Subcutaneous abdominal adipose tissue (tissue), 5 donors: ENCODE data around the gene KANK3.

Source experiments
- H3K27ac ChIP-seq: one replicate; pipeline ENCODE4 v1.7.0; 2013; ENCODE audit warnings: low read depth, mild to moderate bottlenecking, inconsistent platforms, low read length, moderate library complexity
- H3K27me3 ChIP-seq, 5 donors: one replicate each; pipeline ENCODE4 v1.7.0; 2013; ENCODE audit warnings: low read length in 5 of 5, inconsistent platforms in 1 of 5; ENCODE audit not compliant: control insufficient read depth in 5 of 5, insufficient read depth in 4 of 5
- H3K36me3 ChIP-seq, 5 donors: one replicate each; pipeline ENCODE4 v1.7.0; 2013; ENCODE audit warnings: low read length in 5 of 5; ENCODE audit not compliant: control insufficient read depth in 5 of 5, insufficient read depth in 5 of 5
- H3K4me1 ChIP-seq, 5 donors: one replicate each; pipeline ENCODE4 v1.7.0; 2013; ENCODE audit warnings: low read length in 5 of 5, mild to moderate bottlenecking in 3 of 5, moderate library complexity in 1 of 5; ENCODE audit not compliant: control insufficient read depth in 5 of 5, insufficient read depth in 5 of 5
- H3K4me3 ChIP-seq, 5 donors: one replicate each; pipeline ENCODE4 v1.7.0; 2013; ENCODE audit warnings: low read length in 5 of 5, low read depth in 1 of 5
- H3K9ac ChIP-seq, 5 donors: one replicate each; pipeline ENCODE4 v1.7.0; 2013; ENCODE audit warnings: low read length in 5 of 5, mild to moderate bottlenecking in 4 of 5, moderate library complexity in 3 of 5
- H3K9me3 ChIP-seq, 5 donors: one replicate each; pipeline ENCODE4 v1.7.0; 2013; ENCODE audit warnings: low read length in 5 of 5; ENCODE audit not compliant: control insufficient read depth in 5 of 5
- donor health status: healthy.
- donor health status: healthy.
- donor health status: healthy.
- donor health status: healthy.
- donor health status: healthy.

Gene KANK3

DNA sequence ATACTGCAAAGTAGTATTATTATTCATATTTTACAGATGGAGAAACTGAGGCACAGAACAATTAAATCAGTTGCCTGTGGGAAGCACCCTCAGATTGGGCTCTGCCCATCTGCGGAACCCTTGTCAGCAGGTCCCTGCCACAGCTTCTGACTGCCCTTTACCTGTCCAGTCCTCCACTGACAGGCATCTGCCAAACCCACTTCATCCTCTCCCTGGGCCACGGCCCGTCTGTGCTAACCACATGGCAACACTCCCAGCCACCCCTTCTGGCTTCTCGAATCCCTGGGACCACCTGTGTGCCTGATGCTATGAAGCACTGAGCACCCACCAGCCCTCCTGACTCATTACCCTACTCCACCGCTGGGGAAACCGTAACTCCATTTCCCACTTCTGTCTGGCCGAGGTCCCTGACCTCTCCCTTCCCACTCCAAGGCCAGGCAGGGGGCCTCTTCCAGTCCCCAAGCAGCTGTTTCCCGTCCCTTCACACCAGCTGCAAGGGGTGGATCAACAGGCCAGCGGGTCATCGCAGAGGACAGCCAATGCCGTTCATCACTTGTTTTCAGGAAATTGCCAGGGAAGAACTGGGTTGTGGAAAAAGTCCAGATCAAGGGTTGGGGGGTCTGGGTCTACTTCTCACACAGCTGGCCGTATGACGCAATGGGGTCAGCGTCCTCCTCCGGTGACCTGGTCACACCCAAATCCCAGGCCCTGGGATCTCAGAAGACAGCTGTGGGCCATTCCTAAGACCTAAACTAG is 2.5 kb downstream of the KANK3 start:
- Histone ChIP-seq H3K9ac (peak overlapping the region in 1 of 5 donors; percentile 48), H3K27ac (peak overlapping the region; percentile 89), H3K4me1 (peaks cover 2 to 57% (median 34%) of the 10 kb centered on the region in 5 donors), H3K27me3 (peaks cover 0 to 3% (median 0%) of the 10 kb centered on the region in 5 donors), H3K9me3 (no peaks in the 10 kb centered on the region), H3K4me3 (peak overlapping the region in 4 of 5 donors; percentile 12 to 55 (median 40)), H3K36me3 (no peaks in the 10 kb centered on the region)

DNA sequence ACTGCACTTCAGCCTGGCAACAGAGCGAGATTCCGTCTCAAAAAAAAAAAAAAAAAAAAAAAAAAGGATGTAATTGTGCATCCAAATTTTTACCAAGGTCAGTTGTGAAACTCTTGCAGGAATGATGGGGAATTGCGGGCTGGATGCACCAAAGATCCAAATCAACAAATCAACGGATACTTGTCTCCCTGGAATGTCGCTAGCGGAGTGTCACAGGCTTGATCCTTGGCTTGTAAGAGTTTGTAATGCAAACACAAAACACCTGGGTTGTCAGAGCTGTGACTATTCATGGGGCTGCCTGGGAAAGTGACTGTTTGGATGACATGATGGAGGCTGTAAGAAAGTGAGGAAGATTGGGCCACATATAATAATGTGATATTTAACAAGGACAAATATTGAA is 4.2 kb downstream of the KANK3 start:
- Histone ChIP-seq H3K9me3 (no peaks in the 10 kb centered on the region), H3K36me3 (peaks cover 0 to 5% (median 4%) of the 10 kb centered on the region in 5 donors), H3K9ac (no peak overlapping the region), H3K4me3 (no peak overlapping the region), H3K27me3 (peaks cover 4 to 8% (median 7%) of the 10 kb centered on the region in 5 donors), H3K4me1 (peaks cover 2 to 74% (median 44%) of the 10 kb centered on the region in 5 donors), H3K27ac (no peak overlapping the region)

DNA sequence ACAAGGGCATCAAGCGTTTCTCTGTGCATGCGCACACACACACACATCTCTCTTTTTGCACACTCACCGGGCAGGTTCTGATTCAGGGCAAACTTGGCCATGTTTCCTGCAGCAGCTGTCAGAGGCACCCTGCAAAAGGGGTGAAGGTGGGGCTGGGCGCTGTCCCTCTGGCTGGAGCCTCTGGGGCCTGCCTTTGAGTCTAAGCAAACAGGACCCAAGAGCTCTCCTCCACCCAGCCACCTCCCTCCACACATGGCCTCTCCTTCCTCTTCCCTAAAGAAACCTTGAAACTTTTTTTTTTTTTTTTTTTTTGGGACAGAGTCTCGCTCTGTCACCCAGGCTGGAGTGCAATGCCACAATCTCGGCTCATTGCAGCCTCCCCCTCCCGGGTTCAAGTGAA is 5.3 kb downstream of the KANK3 start:
- Histone ChIP-seq H3K9ac (no peak overlapping the region), H3K36me3 (peaks cover 0 to 11% (median 8%) of the 10 kb centered on the region in 5 donors), H3K4me1 (peaks cover 0 to 74% (median 45%) of the 10 kb centered on the region in 5 donors), H3K9me3 (no peaks in the 10 kb centered on the region), H3K27ac (peak overlapping the region; percentile 23), H3K27me3 (peaks cover 8 to 17% (median 11%) of the 10 kb centered on the region in 5 donors), H3K4me3 (no peak overlapping the region)

DNA sequence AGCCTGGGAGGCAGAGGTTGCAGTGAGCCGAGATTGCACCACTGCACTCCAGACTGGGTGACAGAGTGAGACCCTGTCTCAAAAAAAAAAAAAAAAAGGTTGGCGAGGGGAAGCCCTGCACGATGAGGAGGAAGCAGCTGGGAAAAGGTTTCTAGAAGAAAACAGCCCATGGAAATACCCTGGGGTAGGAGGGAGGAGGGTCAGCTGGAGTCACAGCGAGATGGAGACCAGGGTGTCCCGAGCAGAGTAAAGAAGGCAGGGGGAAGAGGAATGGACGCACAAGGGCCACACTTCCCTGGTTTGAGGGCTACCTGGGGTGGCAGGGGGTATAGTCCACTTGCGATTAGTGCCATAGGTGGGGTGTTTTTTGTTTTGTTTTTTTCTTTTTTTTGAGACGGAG is 6.4 kb downstream of the KANK3 start:
- H3K9ac ChIP-seq, result no peak overlapping the region
- H3K36me3 ChIP-seq, result peaks cover 0 to 14% (median 8%) of the 10 kb centered on the region in 5 donors
- peaks cover 8 to 17% (median 11%) of the 10 kb centered on the region in 5 donors for H3K27me3 ChIP-seq
- no peak overlapping the region for H3K4me3 ChIP-seq
- H3K4me1 ChIP-seq, result peaks cover 0 to 65% (median 38%) of the 10 kb centered on the region in 5 donors
- no peaks in the 10 kb centered on the region for H3K9me3 ChIP-seq
- H3K27ac ChIP-seq, result no peak overlapping the region

DNA sequence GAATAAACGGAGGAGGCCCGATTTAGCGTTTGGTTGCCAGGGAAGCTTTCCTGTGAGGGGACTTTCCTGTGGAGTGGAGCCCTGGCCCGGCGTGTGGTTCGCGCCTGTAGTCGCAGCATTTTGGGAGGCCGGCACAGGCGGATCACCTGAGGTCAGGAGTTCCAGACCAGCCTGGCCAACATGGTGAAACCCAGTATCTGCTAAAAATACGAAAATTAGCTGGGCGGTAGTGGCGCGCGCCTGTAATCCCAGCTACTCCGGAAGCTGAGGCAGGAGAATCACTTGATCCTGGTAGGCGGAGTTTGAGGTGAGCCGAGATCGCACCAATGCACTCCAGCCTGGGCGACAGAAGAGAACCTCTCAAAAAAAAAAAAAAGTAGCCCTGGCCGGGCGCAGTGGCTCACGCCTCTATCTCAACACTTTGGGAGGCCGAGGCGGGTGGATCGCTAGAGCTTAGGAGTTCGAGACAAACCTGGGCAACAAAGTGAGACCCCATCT is 6.9 kb downstream of the KANK3 start:
- Histone ChIP-seq H3K4me3 (no peak overlapping the region), H3K4me1 (peaks cover 0 to 63% (median 37%) of the 10 kb centered on the region in 5 donors), H3K9ac (no peak overlapping the region), H3K27me3 (peaks cover 8 to 17% (median 11%) of the 10 kb centered on the region in 5 donors), H3K36me3 (peaks cover 0 to 17% (median 8%) of the 10 kb centered on the region in 5 donors), H3K9me3 (no peaks in the 10 kb centered on the region), H3K27ac (peak overlapping the region; percentile 18)

DNA sequence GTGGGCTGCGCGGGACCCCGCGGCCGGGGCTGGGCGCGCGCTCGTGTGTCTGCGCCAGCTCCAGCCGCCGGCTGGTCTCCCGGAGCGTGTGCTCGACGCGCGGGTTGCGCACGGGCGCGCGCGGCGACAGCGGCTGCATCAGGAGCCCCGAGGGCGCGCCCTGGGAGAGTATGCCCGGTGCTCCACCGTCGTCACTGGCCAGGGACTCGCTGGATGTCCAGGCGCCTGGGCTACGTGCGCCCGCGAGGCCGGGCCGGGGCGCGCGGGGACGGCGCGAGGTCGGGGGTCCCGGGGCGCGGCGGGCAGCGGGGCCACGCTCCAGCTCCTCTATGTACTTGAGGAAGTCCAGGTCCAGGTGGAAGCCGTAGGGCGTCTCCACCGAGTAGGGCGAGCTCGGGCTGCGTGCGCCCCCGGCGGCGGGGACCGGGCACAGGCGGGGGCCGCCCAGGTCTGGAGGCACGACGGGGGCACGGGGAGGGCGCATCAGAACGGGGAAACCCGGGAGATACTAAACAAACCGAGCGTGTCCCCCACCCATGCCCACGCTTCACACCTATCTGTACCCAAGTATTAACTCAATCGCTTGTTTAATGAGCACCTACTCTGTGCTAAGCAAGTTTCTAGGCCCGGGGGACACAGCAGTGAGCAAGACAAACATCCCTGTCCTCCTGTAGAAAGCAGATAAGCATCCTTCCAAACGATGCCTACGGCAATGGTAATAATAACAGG is 7.6 kb downstream of the KANK3 start:
- Histone ChIP-seq H3K9ac (no peak overlapping the region), H3K4me3 (peak overlapping the region in 2 of 5 donors; percentile 46 to 53), H3K4me1 (peaks cover 0 to 58% (median 31%) of the 10 kb centered on the region in 5 donors), H3K27me3 (peaks cover 8 to 17% (median 11%) of the 10 kb centered on the region in 5 donors), H3K27ac (peak overlapping the region; percentile 18), H3K36me3 (peaks cover 0 to 17% (median 8%) of the 10 kb centered on the region in 5 donors), H3K9me3 (no peaks in the 10 kb centered on the region)

DNA sequence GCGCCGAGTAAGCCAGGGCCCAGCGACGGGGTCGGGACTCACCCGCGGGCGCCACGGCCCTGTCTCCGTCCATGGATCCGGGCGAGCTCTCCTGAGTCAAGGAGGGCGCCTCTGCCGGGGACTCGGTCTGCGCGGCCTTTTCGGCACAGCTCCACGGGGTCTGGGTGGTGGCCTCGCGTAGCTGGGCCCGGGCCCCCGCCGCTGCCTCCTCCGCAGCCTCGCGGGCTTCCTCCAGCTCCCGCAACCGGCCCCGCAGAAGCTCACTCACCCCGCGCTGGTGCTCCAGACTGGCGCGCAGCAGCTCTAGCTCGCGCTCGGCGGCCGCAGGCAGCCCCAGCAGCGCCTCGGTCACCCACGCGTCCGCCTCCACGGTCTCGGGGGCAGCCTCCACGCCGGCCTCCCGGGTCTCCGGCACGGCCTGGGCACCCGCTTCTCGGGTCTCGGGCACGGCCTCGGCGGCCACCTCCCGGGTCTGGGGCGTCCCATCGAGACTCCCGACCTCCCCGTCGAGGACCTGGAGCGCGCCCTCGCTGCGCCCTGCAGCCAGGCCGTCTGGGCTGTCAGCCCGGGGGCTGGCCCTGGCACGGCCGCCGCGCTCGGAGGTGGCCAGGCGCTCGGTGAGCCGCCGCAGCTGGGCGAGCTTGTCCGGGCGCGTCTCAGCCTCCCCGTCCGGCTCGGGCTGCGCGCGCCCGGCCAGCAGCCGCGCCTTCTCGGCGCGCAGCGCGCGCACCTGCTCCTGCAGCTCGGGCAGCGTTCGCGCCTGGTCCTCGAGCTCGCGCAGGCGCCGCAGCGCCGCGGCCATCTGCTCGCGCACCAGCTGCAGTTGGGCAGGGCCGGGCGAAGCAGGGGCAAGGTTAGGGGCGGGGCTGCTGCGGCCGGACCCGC is 8.4 kb downstream of the KANK3 start:
- Histone ChIP-seq H3K27ac (no peak overlapping the region), H3K9ac (no peak overlapping the region), H3K4me3 (peak overlapping the region in 2 of 5 donors; percentile 46 to 53), H3K9me3 (no peaks in the 10 kb centered on the region), H3K36me3 (peaks cover 0 to 22% (median 13%) of the 10 kb centered on the region in 5 donors), H3K4me1 (peaks cover 0 to 50% (median 28%) of the 10 kb centered on the region in 5 donors), H3K27me3 (peaks cover 8 to 17% (median 11%) of the 10 kb centered on the region in 5 donors)

DNA sequence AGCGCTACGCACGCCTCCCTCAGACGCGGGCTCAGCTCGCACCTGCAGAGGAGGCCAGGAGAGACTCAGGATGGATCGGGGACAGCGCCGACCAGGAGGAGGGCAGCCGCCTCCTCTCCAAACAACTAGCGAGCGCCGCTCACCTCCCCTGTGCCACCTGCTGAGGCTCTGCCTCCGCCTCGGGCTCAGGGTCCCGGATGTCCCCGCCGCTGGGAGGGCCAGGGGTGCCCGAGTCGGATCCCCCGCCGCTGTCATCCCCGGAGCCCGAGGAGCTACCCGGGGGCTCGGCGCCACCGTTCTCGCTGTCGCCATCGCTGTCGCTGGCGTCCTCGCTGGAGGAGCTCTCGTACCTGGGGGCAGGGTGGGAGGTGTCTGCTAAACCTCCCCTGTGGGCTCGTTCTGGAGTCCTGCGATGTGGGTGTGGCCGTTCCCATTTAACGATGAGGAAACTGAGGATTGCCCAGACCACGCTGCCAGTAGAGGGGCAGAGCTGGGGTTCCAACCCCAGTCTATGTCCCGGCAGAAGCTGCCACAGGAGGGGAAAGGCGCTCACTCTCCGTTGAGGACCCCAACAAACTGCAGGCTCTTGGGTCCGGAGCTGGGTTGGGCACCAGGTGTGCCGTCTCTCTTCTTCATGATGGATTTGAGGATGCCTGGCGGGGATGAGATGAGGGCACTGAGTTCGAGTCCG is 9.2 kb downstream of the KANK3 start:
- H3K9ac ChIP-seq, result no peak overlapping the region
- peaks cover 8 to 17% (median 11%) of the 10 kb centered on the region in 5 donors for H3K27me3 ChIP-seq
- H3K27ac ChIP-seq, result no peak overlapping the region
- H3K36me3 ChIP-seq, result peaks cover 0 to 25% (median 16%) of the 10 kb centered on the region in 5 donors
- peaks cover 0 to 46% (median 28%) of the 10 kb centered on the region in 5 donors for H3K4me1 ChIP-seq
- H3K9me3 ChIP-seq, result no peaks in the 10 kb centered on the region
- H3K4me3 ChIP-seq, result no peak overlapping the region
